NT2/D1 (cell line): ENCODE measurements around the gene TBL1XR1.

Experiments
- SUZ12 ChIP-seq: IDR thresholded peaks from 2 replicates; pipeline ENCODE4 v1.6.1; 2011; ENCODE audit not compliant: insufficient read length, insufficient read depth; ENCODE audit errors: extremely low read depth
- YY1 ChIP-seq: IDR thresholded peaks from 2 replicates; pipeline ENCODE4 v1.6.1; 2011; ENCODE audit not compliant: insufficient read length, insufficient read depth
- ZNF274 ChIP-seq: IDR thresholded peaks from 2 replicates; pipeline ENCODE4 v1.6.1; 2011; ENCODE audit warnings: mild to moderate bottlenecking, low read depth, low read length

- TF ChIP-seq YY1 (no peak), SUZ12 (no peak), ZNF274 (no peak)
Measured at GRCh38 chr3:177181418-177181817, 15.9 kb downstream of the TBL1XR1 start.
